Cardiac muscle cell (in vitro differentiated cells and primary cell): ENCODE results near the gene RESP18. TPM values are rescaled to one million over a fixed set of nuclear protein-coding genes. Genes with fewer than 3 reads are reported as not detected.

ENCODE experiments used
- DNase-seq, 2 donors: peaks; one replicate each; pipeline versions ENCODE4 v3.0.0 to v3.0.0-alpha.2; 2010 to 2017; ENCODE audit warnings: low read depth in 1 of 2, low spot score in 1 of 2
- H3K27ac ChIP-seq: fragments of 200-600 bp; sonication (generic); 2 replicates; pipeline ENCODE4 v1.5.1; 2016
- H3K27me3 ChIP-seq: fragments of 200-600 bp; sonication (generic); 2 replicates; pipeline ENCODE4 v1.6.0; 2016; ENCODE audit warnings: control low read depth
- H3K36me3 ChIP-seq: fragments of 200-600 bp; sonication (generic); 2 replicates; pipeline ENCODE4 v1.5.1; 2016; ENCODE audit warnings: control low read depth
- H3K4me1 ChIP-seq: fragments of 200-600 bp; sonication (generic); 2 replicates; pipeline ENCODE4 v1.8.1; 2017; ENCODE audit warnings: low read depth, mild to moderate bottlenecking, mixed run types
- H3K4me3 ChIP-seq: fragments of 200-600 bp; sonication (generic); 2 replicates; pipeline ENCODE4 v1.5.1; 2016; ENCODE audit warnings: mild to moderate bottlenecking
- H3K9me3 ChIP-seq: fragments of 200-600 bp; sonication (generic); 2 replicates; pipeline ENCODE4 v1.5.1; 2017; ENCODE audit warnings: low read depth, mild to moderate bottlenecking, control low read depth
- CTCF ChIP-seq: IDR thresholded peaks from 2 replicates; pipeline ENCODE4 v1.5.1; 2012; ENCODE audit warnings: low read depth, mild to moderate bottlenecking, low read length
- polyA plus RNA-seq: library from polyadenylated mRNA; unstranded; fragments of >200 nt; fragmentation: Nextera tagmentation; extraction: Ambion mirVana; gene quantifications from 2 replicates; pipeline ENCODE4 v1.2.1, GENCODE V29; 2016
- total RNA-seq: library from RNA; depleted of rRNA; stranded (reverse); fragments of >200 nt; gene quantifications from 2 replicates; pipeline ENCODE4 v1.2.3, GENCODE V29; 2016

Gene RESP18
- total and polyA plus RNA-seq, 2 experiments from 2014 or later: not detected

- H3K27ac ChIP-seq: peak overlapping the region; percentile 46
- DNase-seq: peak; percentile 85 to 89
- H3K36me3 ChIP-seq: no peaks in the 10 kb centered on the region
- H3K4me1 ChIP-seq: no peaks in the 10 kb centered on the region
- peak; percentile 91 for TF ChIP-seq CTCF
- peak overlapping the region; percentile 65 for H3K4me3 ChIP-seq
- H3K27me3 ChIP-seq: peaks cover 1% of the 10 kb centered on the region
- H3K9me3 ChIP-seq: no peaks in the 10 kb centered on the region
These were observed 37.9 kb downstream of the RESP18 start for GRCh38 chr2:219294356-219295351.

- no peak for DNase-seq
- H3K4me1 ChIP-seq: no peaks in the 10 kb centered on the region
- H3K36me3 ChIP-seq: no peaks in the 10 kb centered on the region
- no peak overlapping the region for H3K4me3 ChIP-seq
- H3K27me3 ChIP-seq: no peaks in the 10 kb centered on the region
- TF ChIP-seq CTCF: no peak
- H3K9me3 ChIP-seq: no peaks in the 10 kb centered on the region
- H3K27ac ChIP-seq: no peak overlapping the region
These were observed 38.8 kb downstream of the RESP18 start for GRCh38 chr2:219293736-219294231.

- Histone ChIP-seq H3K4me1 (no peaks in the 10 kb centered on the region), H3K36me3 (no peaks in the 10 kb centered on the region), H3K27me3 (no peaks in the 10 kb centered on the region), H3K9me3 (no peaks in the 10 kb centered on the region), H3K27ac (no peak overlapping the region), H3K4me3 (no peak overlapping the region)
- no peak for TF ChIP-seq CTCF
- no peak for DNase-seq
These were observed 39.9 kb downstream of the RESP18 start for GRCh38 chr2:219292616-219293015.

DNA sequence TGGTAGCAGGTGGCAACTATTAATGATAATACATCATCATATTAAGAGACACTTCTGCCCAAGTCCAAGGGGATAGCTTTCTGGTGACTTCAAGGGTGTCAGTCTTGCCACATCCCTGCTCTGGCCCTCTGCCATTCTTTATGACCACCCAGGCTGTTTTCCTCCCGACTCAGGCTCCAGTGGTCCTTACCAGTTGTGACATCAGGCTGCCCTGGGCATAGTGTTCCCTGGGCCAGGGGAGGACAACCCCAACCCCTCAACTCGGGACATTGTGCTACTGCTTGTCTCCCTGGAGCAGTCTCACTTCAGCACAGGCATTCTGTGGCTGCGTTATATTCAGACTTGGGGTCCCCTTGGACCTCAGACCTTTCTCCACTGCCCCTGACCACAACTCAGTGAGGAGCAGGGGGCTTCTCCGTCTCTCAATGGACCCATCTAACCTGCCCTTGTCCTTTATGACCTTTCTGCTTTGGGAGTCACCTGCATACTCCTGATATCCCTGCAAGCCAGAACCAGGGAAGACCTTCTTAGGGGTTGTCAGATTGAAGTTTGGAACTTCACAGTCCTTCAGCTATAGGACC, 40.5 kb downstream of the RESP18 start:
- H3K36me3 ChIP-seq: no peaks in the 10 kb centered on the region
- H3K4me3 ChIP-seq: no peak overlapping the region
- no peak overlapping the region for H3K27ac ChIP-seq
- TF ChIP-seq CTCF: no peak
- no peaks in the 10 kb centered on the region for H3K4me1 ChIP-seq
- DNase-seq: no peak
- H3K9me3 ChIP-seq: no peaks in the 10 kb centered on the region
- H3K27me3 ChIP-seq: no peaks in the 10 kb centered on the region

GRCh38 chr2:219291394-219291793, 41.1 kb downstream of the RESP18 start:
- H3K9me3 ChIP-seq: no peaks in the 10 kb centered on the region
- DNase-seq: no peak
- no peak overlapping the region for H3K27ac ChIP-seq
- no peaks in the 10 kb centered on the region for H3K36me3 ChIP-seq
- H3K27me3 ChIP-seq: no peaks in the 10 kb centered on the region
- TF ChIP-seq CTCF: no peak
- no peak overlapping the region for H3K4me3 ChIP-seq
- H3K4me1 ChIP-seq: no peaks in the 10 kb centered on the region
